HUES6 (cell line): ENCODE results near the gene INSIG1.

ENCODE experiments used
- H3K27ac ChIP-seq: 2 replicates; pipeline ENCODE4 v1.7.0; 2013; ENCODE audit warnings: low read depth, mild to moderate bottlenecking, low read length, inconsistent platforms
- H3K27me3 ChIP-seq: 2 replicates; pipeline ENCODE4 v1.6.1; 2013; ENCODE audit warnings: low read length; ENCODE audit not compliant: control insufficient read depth, insufficient read depth
- H3K36me3 ChIP-seq: 2 replicates; pipeline ENCODE4 v1.6.1; 2013; ENCODE audit warnings: low read length; ENCODE audit not compliant: control insufficient read depth, insufficient read depth
- H3K4me1 ChIP-seq: 2 replicates; pipeline ENCODE4 v1.6.1; 2013; ENCODE audit warnings: low read length; ENCODE audit not compliant: control insufficient read depth, insufficient read depth
- H3K4me3 ChIP-seq: 2 replicates; pipeline ENCODE4 v1.5.1; 2013; ENCODE audit warnings: low read depth, low read length
- H3K9ac ChIP-seq: one replicate; pipeline ENCODE4 v1.6.1; 2013; ENCODE audit warnings: mild to moderate bottlenecking, low read length
- H3K9me3 ChIP-seq: 2 replicates; pipeline ENCODE4 v1.6.1; 2013; ENCODE audit warnings: low read depth, low read length; ENCODE audit not compliant: control insufficient read depth, insufficient read depth

The INSIG1 gene

DNA sequence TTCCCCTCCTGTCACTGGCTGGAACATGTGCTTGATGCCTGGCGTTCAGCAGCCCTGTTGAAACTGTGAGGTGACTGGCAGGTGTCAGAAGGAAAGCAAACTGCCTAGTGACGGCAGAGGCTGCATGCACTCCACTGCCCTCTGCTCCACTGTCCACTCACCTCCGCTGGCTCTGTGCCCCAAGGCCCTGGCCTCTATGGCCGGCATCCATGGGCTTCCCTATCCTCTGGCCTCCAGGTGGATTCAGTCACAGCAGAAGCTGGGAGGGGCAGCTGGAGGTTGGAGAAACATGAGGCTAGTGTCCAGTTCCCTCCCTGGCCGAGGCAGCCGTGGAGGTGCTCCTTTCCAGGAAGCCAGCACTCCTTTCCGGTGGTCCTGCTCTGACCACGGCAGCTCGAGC lies 31.2 kb upstream of the INSIG1 start:
- H3K36me3 ChIP-seq: no peaks in the 10 kb centered on the region
- no peaks in the 10 kb centered on the region; the same call in 1 of the 2 replicates for H3K4me1 ChIP-seq
- no peaks in the 10 kb centered on the region for H3K9me3 ChIP-seq
- H3K27ac ChIP-seq: no peak overlapping the region
- no peak overlapping the region for H3K4me3 ChIP-seq
- no peak overlapping the region for H3K9ac ChIP-seq
- no peaks in the 10 kb centered on the region for H3K27me3 ChIP-seq

DNA sequence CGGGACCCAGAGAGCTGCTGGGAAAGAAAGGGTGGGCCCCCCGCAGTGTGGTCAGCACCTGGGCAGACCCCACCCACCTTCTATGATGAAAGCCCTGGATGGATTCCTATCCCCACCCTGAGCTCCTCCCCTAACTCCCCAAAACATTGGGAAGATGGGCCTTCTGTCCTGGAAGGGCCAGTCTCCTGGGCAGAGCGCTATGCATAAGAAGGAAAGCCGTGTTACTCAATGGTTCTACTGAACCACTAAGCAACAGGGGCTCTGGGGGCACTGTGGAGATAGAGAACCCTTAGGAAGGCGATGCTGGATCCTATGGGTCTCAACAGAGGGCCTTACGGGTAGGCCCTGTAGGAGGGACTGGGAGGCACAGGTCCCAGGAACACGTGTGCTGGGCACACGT lies 30.7 kb upstream of the INSIG1 start:
- H3K4me3 ChIP-seq: no peak overlapping the region
- H3K4me1 ChIP-seq: no peaks in the 10 kb centered on the region; the same call in 1 of the 2 replicates
- H3K27ac ChIP-seq: no peak overlapping the region
- H3K27me3 ChIP-seq: no peaks in the 10 kb centered on the region
- H3K36me3 ChIP-seq: no peaks in the 10 kb centered on the region
- no peak overlapping the region for H3K9ac ChIP-seq
- no peaks in the 10 kb centered on the region for H3K9me3 ChIP-seq

DNA sequence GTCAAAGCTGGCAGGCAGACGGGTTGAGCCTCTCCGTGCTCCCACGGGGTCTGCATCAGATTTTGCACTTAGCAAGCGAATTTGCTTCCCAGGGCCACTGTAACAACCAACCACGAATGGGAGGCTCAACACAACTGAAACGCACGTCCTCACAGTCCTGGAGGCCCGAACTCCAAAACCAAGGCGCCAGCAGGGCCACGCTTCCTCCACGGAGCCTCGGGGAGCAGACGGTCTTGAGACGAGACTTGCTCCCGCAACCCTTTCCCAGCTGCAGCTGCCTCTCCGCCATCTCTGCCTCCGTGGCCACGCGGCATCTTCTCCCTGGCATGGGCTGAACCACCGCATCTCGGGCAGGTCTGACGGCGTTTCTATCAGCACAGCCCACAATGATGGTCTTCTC lies 30.2 kb upstream of the INSIG1 start:
- Histone ChIP-seq H3K9ac (no peak overlapping the region), H3K36me3 (no peaks in the 10 kb centered on the region), H3K9me3 (no peaks in the 10 kb centered on the region), H3K4me1 (no peaks in the 10 kb centered on the region), H3K4me3 (no peak overlapping the region), H3K27me3 (no peaks in the 10 kb centered on the region), H3K27ac (no peak overlapping the region)

- Histone ChIP-seq H3K9me3 (no peaks in the 10 kb centered on the region), H3K36me3 (no peaks in the 10 kb centered on the region), H3K4me3 (no peak overlapping the region), H3K4me1 (no peaks in the 10 kb centered on the region), H3K9ac (no peak overlapping the region), H3K27me3 (no peaks in the 10 kb centered on the region), H3K27ac (no peak overlapping the region)
Observed at GRCh38 chr7:155268211-155268610, 29.5 kb upstream of the INSIG1 start.

DNA sequence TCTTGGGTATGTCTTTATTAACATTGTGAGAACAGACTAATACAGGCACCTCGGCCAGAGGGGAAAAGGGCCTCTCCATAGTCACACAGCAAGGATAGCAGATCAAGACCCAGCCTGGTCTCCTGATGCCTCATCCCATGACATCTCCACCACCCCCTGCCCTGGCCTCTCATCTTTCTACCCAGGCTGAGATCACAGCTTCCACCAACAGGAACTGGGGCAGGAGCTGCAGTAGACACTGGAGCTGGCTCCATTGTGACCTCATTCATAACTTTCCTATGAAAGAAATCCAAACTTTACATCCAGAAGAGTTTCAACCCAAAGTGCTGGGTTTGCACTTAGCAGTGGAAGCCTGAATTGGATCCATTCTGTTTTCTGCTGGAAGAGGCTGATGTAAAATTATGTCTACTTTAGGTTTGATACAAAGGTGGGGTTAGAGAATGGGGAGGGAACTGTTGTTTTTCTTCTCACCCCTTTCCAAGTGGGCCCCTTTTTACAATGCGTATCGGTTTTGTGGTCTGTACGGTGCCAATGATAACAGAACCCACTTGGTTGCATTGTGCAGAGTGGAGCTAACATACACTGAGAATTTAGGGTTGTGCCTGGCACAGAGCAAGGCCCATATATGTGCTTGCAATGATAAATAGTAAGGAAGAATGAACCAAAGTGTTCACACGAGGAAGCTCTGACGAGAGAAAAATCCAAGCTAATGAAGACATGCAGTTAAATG lies 28.6 kb upstream of the INSIG1 start:
- Histone ChIP-seq H3K9me3 (no peaks in the 10 kb centered on the region), H3K27ac (no peak overlapping the region)

DNA sequence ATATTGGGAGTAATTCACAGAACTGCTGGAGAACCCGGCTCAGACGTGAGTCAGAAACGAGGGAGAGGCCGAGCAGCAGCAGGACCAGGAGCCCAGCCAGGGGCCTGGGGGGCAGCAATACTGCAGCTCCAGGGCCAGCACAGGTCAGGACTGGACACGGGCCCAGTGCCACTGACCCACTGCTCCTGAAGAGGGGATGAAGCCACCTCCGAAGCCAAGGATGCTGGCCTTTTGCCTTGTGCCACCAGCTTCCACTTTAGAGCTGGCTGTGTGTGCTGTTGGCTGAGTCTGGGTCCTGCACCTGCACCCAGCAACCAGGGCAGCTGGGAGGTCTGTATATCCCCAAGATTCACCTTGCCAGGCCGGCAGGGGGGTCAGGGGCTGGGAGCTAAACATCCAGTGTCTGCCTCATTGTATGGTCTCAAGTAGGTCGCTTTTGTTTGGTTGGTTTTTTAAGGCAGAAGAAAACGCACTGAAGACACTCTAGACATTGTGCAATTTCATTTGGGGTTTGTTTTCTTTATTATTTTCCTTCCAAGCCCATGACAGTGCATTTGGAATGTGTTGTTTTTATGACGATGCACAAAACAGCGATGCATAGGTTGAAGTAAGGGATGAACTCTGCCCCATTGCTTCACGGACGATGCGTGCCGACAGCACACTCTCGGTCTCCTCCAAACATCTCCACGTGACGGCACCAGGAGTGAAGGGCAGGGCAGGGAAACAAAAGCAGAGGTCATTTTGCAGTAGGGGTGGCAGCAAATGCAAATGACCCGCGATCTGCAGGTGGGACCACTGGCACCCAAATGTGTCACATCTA lies 27.7 kb upstream of the INSIG1 start:
- Histone ChIP-seq H3K4me3 (no peak overlapping the region), H3K27me3 (no peaks in the 10 kb centered on the region)

More for the DNA sequence above, 28.6 kb upstream of the INSIG1 start:
- H3K9ac ChIP-seq: no peak overlapping the region
- no peak overlapping the region for H3K4me3 ChIP-seq
- H3K4me1 ChIP-seq: no peaks in the 10 kb centered on the region
- H3K36me3 ChIP-seq: no peaks in the 10 kb centered on the region
- no peaks in the 10 kb centered on the region for H3K27me3 ChIP-seq

GRCh38 chr7:155270861-155271260 lies 26.8 kb upstream of the INSIG1 start:
- H3K9me3 ChIP-seq: no peaks in the 10 kb centered on the region
- no peak overlapping the region for H3K9ac ChIP-seq
- H3K27me3 ChIP-seq: no peaks in the 10 kb centered on the region
- H3K4me3 ChIP-seq: no peak overlapping the region
- H3K4me1 ChIP-seq: no peaks in the 10 kb centered on the region
- H3K27ac ChIP-seq: no peak overlapping the region
- no peaks in the 10 kb centered on the region for H3K36me3 ChIP-seq

More for the DNA sequence above, 27.7 kb upstream of the INSIG1 start:
- H3K27ac ChIP-seq: no peak overlapping the region
- H3K4me1 ChIP-seq: no peaks in the 10 kb centered on the region
- H3K9ac ChIP-seq: no peak overlapping the region
- H3K36me3 ChIP-seq: no peaks in the 10 kb centered on the region
- H3K9me3 ChIP-seq: no peaks in the 10 kb centered on the region

- H3K4me3 ChIP-seq: no peak overlapping the region
- H3K9ac ChIP-seq: no peak overlapping the region
- H3K9me3 ChIP-seq: no peaks in the 10 kb centered on the region
- no peaks in the 10 kb centered on the region for H3K4me1 ChIP-seq
- H3K36me3 ChIP-seq: no peaks in the 10 kb centered on the region
- H3K27me3 ChIP-seq: no peaks in the 10 kb centered on the region
- no peak overlapping the region for H3K27ac ChIP-seq
Observed at GRCh38 chr7:155274633-155275355, 22.9 kb upstream of the INSIG1 start.

DNA sequence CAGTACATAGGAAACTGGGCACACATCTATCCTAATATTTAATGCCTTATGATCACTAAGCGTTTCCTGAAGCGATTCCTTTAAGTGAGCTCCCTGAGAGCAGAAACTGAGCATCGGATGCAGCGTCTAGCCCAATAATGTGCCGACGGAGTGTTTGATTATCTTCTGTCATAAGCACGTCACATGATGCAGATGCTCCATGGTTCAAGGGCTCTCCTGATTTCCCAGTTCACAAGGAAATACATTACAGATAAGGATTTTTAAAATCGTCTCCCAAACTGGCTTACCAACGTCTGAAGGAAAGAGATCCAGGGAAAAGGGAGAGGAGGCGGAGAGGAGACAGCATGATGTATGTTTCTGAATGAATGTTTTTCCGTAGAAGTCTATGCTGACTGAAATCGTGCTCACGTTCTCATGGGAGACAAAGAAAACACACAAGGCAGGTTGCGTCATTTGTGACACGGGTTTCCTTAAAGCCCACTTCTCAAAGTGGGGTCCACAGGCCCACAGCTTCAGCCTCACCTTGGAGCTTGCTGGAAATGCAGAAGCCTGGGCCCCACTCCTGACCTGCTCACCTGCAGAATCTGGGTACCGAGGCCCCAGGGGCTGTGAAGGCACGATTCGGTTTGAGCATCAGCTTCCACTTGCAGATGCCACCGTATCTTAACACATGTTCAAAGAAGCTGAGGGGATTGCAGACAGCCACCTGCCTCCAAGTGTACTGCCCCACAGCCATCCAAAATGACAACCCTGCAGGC lies 21.5 kb upstream of the INSIG1 start:
- Histone ChIP-seq H3K4me1 (no peaks in the 10 kb centered on the region), H3K27ac (no peak overlapping the region), H3K9me3 (0 out of 2 replicates have a peak, but pooled peaks cover 3% of the 10 kb centered on the region), H3K4me3 (no peak overlapping the region), H3K36me3 (no peaks in the 10 kb centered on the region), H3K9ac (no peak overlapping the region), H3K27me3 (no peaks in the 10 kb centered on the region)

DNA sequence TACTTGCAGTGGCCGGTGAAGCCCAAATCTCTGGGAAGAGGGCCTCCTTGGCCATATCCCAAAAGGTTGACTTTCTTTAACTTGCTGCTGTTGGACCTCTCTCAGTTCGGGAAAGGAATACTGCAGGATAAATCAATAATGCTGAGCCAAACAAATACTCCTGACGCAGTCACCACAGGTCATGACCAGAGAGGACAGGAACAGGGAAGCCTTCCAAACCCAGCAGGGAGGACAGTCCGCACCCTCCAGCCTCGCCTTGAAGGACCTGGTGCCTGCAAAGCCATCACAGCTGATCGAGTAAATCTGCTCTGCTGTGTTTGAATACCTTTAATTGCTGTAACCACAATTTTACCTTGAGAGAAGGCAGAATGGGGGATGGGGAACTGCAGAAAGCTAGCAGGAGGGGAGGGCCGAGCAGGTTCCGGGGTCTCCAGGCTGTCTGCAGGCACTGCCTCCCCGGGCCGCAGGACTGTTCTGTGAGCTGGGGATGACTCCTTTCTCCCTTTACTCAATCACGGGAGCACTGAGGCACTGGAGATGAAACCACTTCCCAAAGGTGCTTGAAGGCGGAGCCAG lies 20.8 kb upstream of the INSIG1 start:
- Histone ChIP-seq H3K27me3 (no peaks in the 10 kb centered on the region), H3K36me3 (no peaks in the 10 kb centered on the region), H3K9me3 (0 out of 2 replicates have a peak, but pooled peaks cover 3% of the 10 kb centered on the region), H3K4me1 (no peaks in the 10 kb centered on the region), H3K27ac (no peak overlapping the region), H3K9ac (no peak overlapping the region), H3K4me3 (no peak overlapping the region)
